Cardiac muscle cell (in vitro differentiated cells and primary cell): ENCODE data around the gene CRYBA4. TPM values are rescaled to one million over a fixed set of nuclear protein-coding genes. Genes with fewer than 3 reads are reported as not detected.
A peak's percentile ranks its signal among the peaks of the same experiment; 100 is the strongest.

Source experiments
- DNase-seq, 2 donors: peaks; one replicate each; pipeline versions ENCODE4 v3.0.0 to v3.0.0-alpha.2; 2010 to 2017; ENCODE audit warnings: low read depth in 1 of 2, low spot score in 1 of 2
- H3K27ac ChIP-seq: fragments of 200-600 bp; sonication (generic); 2 replicates; pipeline ENCODE4 v1.5.1; 2016
- H3K27me3 ChIP-seq: fragments of 200-600 bp; sonication (generic); 2 replicates; pipeline ENCODE4 v1.6.0; 2016; ENCODE audit warnings: control low read depth
- H3K36me3 ChIP-seq: fragments of 200-600 bp; sonication (generic); 2 replicates; pipeline ENCODE4 v1.5.1; 2016; ENCODE audit warnings: control low read depth
- H3K4me1 ChIP-seq: fragments of 200-600 bp; sonication (generic); 2 replicates; pipeline ENCODE4 v1.8.1; 2017; ENCODE audit warnings: low read depth, mild to moderate bottlenecking, mixed run types
- H3K4me3 ChIP-seq: fragments of 200-600 bp; sonication (generic); 2 replicates; pipeline ENCODE4 v1.5.1; 2016; ENCODE audit warnings: mild to moderate bottlenecking
- H3K9me3 ChIP-seq: fragments of 200-600 bp; sonication (generic); 2 replicates; pipeline ENCODE4 v1.5.1; 2017; ENCODE audit warnings: low read depth, mild to moderate bottlenecking, control low read depth
- polyA plus RNA-seq: library from polyadenylated mRNA; unstranded; fragments of >200 nt; fragmentation: Nextera tagmentation; extraction: Ambion mirVana; gene quantifications from 2 replicates; pipeline ENCODE4 v1.2.1, GENCODE V29; 2016
- total RNA-seq: library from RNA; depleted of rRNA; stranded (reverse); fragments of >200 nt; gene quantifications from 2 replicates; pipeline ENCODE4 v1.2.3, GENCODE V29; 2016
- TF ChIP-seq, protein P1 (sequence below): IDR thresholded peaks from 2 replicates; pipeline ENCODE4 v1.5.1; 2012; ENCODE audit warnings: low read depth, mild to moderate bottlenecking, low read length

The CRYBA4 gene
- total and polyA plus RNA-seq, 2 experiments from 2014 or later = 0.34 TPM; not detected in 1

DNA sequence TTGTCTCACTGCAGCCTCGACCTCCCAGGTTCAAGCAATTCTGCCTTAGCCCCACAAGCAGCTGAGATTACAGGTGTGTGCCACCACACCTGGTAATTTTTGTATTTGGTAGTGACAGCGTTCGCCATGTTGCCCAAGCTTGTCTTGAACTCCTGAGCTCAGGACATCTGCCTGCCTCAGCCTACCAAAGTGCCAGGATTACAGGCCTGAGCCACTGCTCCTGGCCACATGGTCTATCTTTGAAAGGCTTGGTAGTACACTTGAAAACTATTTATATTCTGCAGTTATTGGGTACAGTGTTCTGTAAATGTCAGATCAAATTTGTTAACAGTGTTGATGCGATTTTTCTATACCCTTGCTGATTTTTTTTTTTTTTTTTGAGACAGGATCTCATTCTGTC, 9.5 kb downstream of the CRYBA4 start:
- H3K27ac ChIP-seq = no peak overlapping the region
- no peak for DNase-seq
- TF ChIP-seq, protein P1, sequence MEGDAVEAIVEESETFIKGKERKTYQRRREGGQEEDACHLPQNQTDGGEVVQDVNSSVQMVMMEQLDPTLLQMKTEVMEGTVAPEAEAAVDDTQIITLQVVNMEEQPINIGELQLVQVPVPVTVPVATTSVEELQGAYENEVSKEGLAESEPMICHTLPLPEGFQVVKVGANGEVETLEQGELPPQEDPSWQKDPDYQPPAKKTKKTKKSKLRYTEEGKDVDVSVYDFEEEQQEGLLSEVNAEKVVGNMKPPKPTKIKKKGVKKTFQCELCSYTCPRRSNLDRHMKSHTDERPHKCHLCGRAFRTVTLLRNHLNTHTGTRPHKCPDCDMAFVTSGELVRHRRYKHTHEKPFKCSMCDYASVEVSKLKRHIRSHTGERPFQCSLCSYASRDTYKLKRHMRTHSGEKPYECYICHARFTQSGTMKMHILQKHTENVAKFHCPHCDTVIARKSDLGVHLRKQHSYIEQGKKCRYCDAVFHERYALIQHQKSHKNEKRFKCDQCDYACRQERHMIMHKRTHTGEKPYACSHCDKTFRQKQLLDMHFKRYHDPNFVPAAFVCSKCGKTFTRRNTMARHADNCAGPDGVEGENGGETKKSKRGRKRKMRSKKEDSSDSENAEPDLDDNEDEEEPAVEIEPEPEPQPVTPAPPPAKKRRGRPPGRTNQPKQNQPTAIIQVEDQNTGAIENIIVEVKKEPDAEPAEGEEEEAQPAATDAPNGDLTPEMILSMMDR = no peak
- no peaks in the 10 kb centered on the region for H3K9me3 ChIP-seq
- H3K4me3 ChIP-seq = no peak overlapping the region
- H3K4me1 ChIP-seq = no peaks in the 10 kb centered on the region
- no peaks in the 10 kb centered on the region for H3K36me3 ChIP-seq
- H3K27me3 ChIP-seq = no peaks in the 10 kb centered on the region

DNA sequence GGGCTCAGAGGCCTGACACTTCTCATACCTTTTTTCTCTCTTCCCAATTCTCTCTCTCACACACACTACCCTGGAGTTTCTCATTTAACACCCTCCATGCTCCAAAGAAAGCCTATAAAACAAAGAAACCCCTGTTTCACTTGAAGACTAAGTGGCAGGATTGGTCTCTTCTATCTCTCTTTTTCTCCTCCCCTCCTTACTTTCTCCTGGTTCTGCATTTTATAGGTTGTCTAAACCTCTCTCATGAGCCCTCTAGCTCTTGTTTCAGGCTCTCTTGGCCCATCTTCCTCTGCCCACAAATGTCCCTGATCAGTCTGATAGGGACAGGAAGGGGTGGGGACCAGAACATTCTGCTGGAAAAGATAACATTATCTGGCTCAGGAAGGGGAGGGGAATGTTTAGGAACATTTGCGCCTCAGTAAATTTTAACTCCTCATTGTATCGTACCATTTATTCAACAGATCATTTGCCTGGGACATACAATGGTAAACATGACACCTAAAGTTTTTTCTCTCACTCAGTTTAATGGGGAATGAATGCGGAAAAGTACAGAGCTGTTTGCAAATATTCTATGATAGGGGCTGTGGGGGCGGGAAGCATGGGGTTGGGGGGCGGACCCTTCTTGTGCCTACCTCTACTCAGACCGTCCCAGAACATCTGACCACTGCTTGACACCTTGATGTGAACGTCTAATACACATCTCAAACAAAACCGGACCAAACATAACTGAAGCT, 10.8 kb downstream of the CRYBA4 start:
- H3K36me3 ChIP-seq = no peaks in the 10 kb centered on the region
- DNase-seq = peak in 1 of 2 donors; percentile 47
- H3K9me3 ChIP-seq = no peaks in the 10 kb centered on the region
- no peak overlapping the region for H3K27ac ChIP-seq
- no peaks in the 10 kb centered on the region for H3K27me3 ChIP-seq
- TF ChIP-seq, protein P1 = no peak
- H3K4me3 ChIP-seq = no peak overlapping the region
- H3K4me1 ChIP-seq = no peaks in the 10 kb centered on the region

DNA sequence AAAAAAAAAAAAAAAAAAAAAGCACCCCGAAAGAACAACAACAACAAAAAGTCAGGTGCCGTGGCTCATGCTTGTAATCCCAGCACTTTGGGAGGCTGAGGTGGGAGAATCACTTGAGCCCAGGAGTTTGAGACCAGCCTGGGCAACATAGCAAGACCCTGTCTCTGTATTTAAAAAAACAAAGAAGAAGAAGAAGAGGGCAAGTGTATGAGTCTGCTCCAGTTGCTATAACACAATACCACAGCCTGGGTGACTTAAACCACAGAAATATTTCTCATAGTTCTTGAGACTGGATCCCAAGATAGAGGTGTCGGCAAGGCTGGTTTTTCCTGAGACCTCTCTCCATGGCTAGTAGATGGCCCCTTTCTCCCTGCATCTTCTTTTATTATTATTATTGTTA, 12.4 kb downstream of the CRYBA4 start:
- Histone ChIP-seq H3K4me1 (no peaks in the 10 kb centered on the region), H3K36me3 (no peaks in the 10 kb centered on the region), H3K4me3 (no peak overlapping the region), H3K9me3 (no peaks in the 10 kb centered on the region), H3K27me3 (no peaks in the 10 kb centered on the region), H3K27ac (no peak overlapping the region)
- no peak for DNase-seq
- TF ChIP-seq, protein P1 = no peak

DNA sequence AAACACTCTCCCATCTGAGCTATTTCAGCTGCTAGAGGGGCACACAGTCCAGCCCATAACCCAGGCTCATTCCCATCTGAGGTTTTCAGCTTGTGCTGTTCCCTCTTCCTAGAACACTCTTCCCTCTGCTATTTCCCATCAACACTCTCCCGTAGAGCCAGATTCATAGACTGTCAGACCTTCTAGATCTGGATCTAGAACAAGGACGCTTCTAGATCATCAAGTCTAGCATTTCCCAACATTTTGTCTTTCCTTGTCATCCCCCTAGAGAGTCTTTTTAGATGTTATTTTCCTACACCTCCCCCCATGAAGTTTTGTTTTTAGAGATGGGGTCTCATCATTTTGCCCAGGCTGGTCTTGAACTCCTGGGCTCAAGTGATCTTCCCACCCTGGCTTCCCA, 13.4 kb downstream of the CRYBA4 start:
- TF ChIP-seq, protein P1 = no peak

DNA sequence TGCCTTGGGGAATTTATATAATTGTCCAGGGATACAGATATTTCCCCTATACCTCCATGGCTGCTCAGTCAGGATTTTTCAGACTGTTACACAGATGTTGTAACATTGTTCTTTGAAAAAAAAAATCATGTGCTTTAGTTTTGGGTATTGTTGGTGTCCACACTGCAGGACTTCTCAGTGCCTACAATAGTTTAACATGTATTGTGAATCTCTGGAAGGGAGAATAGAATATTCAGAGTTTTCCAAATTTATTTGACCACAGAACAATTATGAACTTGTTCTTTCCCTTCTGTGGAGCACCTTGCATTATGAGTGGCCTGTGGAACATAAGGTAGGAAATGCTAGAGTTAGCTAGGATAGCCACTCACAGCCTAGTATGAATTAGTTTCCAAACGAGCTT, 14.5 kb downstream of the CRYBA4 start:
- H3K9me3 ChIP-seq = no peaks in the 10 kb centered on the region
- H3K27me3 ChIP-seq = no peaks in the 10 kb centered on the region
- H3K4me1 ChIP-seq = no peaks in the 10 kb centered on the region
- no peak overlapping the region for H3K27ac ChIP-seq
- no peaks in the 10 kb centered on the region for H3K36me3 ChIP-seq
- H3K4me3 ChIP-seq = no peak overlapping the region
- TF ChIP-seq, protein P1 = no peak
- DNase-seq = no peak

More for the DNA sequence above, 13.4 kb downstream of the CRYBA4 start:
- no peaks in the 10 kb centered on the region for H3K4me1 ChIP-seq
- no peak overlapping the region for H3K4me3 ChIP-seq
- H3K27me3 ChIP-seq = no peaks in the 10 kb centered on the region
- H3K9me3 ChIP-seq = no peaks in the 10 kb centered on the region
- no peak overlapping the region for H3K27ac ChIP-seq
- H3K36me3 ChIP-seq = no peaks in the 10 kb centered on the region
- DNase-seq = no peak
